Measurements from ENCODE around the gene TREM1.
"Not testable (repeated sequence)": the region's sequence is repeated elsewhere in the genome, so short reads cannot be mapped to it uniquely, and the experiment has no call there.

DNA sequence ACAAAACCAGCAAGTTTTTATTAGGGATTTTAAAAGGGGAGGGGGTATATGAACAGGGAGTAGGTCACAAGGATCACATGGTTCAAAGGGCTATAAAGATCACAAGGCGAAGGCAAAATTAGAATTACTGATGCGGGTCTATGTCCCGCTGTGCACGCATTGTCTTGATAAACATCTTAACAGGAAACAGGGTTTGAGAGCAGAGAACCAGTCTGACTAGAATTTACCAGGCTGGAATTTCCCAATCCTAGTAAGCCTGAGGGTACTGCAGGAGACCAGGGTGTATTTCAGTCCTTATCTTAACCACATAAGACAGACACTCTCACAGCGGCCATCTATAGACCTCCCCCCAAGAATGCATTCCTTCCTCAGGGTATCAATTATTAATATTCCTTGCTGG is 10.8 kb upstream of the TREM1 start:
- TF ChIP-seq, protein P1, sequence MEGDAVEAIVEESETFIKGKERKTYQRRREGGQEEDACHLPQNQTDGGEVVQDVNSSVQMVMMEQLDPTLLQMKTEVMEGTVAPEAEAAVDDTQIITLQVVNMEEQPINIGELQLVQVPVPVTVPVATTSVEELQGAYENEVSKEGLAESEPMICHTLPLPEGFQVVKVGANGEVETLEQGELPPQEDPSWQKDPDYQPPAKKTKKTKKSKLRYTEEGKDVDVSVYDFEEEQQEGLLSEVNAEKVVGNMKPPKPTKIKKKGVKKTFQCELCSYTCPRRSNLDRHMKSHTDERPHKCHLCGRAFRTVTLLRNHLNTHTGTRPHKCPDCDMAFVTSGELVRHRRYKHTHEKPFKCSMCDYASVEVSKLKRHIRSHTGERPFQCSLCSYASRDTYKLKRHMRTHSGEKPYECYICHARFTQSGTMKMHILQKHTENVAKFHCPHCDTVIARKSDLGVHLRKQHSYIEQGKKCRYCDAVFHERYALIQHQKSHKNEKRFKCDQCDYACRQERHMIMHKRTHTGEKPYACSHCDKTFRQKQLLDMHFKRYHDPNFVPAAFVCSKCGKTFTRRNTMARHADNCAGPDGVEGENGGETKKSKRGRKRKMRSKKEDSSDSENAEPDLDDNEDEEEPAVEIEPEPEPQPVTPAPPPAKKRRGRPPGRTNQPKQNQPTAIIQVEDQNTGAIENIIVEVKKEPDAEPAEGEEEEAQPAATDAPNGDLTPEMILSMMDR (IDR thresholded peaks at IDR 0.05): not testable (repeated sequence)
- TF ChIP-seq ZFX (IDR thresholded peaks at IDR 0.05; ENCODE audit: borderline replicate concordance): not testable (repeated sequence)

Data from 22Rv1 (cell line).